Umbilical cord (tissue), 2 donors: ENCODE data around the gene RPS6KA2. TPM values are rescaled to one million over a fixed set of nuclear protein-coding genes. Genes with fewer than 3 reads are reported as not detected.

Experiments used
- DNase-seq: peaks from one replicate; pipeline ENCODE4 v3.0.0-alpha.2; 2015; ENCODE audit warnings: low spot score
- total RNA-seq: library from RNA; depleted of rRNA; stranded (reverse); fragments of >200 nt; gene quantifications from one replicate; pipeline ENCODE4 v1.2.3, GENCODE V29; 2014; ENCODE audit warnings: low replicate concordance; ENCODE audit not compliant: insufficient read depth

Gene RPS6KA2
- 10.1 TPM for total RNA-seq

DNA sequence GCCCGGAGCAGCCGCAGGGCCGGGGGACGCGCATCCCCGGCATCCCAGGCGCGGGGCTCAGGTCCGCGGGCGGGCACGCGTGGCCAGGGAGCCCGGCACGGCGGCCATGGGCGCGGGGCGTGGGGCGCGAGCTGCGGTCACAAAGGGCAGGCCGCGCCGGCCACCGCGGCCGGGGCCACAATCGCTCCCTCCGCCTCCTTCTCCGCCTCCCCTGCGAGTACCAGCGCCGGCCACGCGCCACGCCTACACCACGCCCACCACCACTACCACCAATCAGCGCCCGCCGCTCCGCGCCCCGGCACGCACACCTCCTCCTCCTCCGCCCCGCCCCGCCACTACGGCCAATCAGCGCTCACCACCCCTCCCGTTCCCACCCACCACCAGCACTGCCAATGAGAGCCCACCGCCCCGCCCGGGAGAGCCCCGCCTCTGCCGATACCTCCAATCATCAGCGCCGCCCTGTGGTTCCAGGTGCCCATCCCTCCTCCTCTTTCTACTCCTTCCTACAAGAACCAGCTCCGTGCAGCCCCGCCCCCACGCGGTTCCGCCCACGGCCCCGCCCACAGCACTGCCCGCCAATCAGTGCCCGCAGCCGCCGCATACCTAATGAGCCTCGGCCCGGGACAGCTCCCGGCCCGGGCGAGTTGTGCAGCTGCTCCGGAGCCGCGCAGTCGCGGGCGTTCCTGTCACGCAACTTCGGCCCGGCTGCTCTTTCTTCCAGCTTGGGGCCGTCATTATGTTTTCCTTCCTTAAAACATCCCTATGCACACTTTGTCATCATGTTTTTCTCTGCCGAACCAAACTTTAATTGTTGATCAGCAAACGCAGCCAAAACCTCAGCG lies at the start of gene RPS6KA2:
RPS6KA2 (minus strand) TSS at position 219 of the 842 bp plus-strand sequence. CDS start 232 bp downstream, outside the sequence.
- DNase-seq, result peak; percentile 100

DNA sequence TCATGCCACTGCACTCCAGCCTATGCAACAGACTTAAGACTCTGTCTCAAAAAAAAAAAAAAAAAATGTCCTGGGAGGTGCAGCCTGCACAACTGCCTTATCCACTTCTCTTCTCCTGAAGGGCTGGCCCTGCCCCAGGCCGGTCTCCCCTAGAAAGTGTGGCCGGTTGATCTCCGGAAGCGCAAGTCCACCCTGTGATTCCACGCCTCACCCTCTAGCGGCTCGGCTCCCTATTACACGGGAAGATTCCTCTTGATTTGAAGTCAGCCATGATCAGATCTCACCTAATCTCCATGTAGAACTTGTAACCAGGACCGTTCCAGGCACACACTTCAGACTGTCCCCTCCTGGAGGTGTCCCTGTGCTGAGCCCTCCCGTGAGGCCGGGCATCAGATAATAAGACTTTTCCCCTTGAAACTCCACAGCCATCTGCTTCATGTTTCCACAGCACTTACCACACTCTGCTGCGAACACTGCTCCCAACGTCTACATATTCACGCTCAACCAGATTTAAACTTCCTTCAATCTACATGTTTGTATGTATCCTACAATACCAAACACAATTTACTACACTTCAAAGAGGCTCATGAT lies 49.3 kb upstream of the RPS6KA2 start:
- DNase-seq, result no peak

DNA sequence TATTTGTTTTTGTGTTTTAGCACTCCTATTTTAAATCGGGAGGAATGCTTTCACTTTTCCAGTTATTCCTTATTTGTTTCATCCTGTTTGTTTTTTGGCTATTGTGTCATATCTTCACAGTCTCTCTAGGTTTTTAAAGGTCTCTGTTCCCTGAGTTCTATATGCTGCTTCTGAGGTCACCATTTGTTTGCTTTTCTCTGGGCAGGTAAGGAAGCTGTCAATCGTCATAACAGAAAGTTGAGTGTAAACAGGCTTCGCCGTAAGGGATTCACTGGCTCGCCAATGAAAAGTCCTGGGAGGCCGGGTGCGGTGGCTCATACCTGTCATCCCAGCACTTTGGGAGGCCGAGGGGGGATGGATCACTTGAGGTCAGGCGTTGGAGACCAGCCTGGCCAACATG lies 48.7 kb upstream of the RPS6KA2 start:
- no peak for DNase-seq

DNA sequence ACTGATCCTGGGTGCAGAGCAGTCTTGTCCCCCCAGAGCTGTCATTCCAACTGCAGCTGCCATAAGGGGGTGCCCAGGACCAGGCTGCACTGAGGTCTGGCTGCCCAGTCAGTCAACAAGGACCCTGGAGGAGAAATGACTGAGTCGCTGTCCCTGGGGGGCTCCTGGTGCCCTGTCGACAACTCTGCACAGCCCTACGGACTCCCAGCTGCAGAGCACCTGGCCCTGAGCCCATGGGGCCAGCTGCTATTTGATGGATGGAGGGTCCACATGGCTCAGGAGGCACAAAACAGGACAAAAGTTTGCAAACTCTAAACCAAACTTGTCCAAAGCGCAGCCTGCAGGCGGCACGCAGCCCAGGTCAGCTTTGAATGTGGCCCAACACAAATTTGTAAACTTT lies 46.3 kb upstream of the RPS6KA2 start:
- no peak for DNase-seq

DNA sequence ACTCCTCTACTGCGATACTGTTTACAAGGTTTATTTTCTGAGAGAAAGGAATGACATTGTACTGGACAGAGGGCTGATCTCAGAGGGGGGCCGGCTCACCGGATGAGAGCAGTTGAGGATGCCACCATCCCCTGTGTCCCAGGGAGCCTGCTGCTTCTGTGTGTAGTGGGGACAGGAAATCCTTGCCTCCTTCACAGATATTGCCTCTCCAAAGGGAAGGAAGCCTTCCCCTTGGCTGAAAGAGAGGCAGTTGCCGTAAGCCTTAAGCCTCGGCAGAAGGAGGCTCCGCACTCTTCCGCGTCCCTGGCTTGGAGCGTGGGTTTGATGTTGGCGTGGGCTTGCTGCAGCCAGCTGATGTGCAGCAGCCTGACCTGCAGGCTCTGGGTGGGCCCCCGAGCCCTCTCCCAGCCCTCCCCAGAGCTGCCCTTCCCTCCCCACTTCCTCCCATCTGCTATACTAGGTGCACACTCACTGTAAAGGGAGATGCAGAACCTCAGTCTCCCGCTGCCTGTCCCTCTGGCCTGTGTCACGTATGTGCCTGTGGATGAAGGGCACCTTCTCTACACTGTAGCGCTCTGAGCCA lies 45.7 kb upstream of the RPS6KA2 start:
- DNase-seq, result no peak

DNA sequence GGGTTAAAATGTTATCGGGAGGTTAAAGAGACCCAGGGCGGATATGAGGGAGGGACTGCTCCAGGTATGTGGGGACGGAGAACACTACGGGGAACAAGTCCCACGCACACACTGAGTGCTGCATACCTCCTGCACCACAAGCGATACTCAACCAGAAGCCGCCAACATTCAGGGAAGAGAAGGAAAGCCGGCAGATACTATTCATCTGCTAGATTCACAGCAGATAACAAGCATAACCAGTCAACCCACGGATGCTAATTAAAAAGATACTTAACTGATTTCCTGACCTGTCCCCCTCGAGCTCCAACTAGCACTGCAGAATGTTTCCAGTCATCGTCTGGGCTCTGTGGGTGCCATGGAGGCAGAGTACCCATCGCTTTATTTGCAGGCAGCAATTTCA lies 45.1 kb upstream of the RPS6KA2 start:
- DNase-seq, result no peak

DNA sequence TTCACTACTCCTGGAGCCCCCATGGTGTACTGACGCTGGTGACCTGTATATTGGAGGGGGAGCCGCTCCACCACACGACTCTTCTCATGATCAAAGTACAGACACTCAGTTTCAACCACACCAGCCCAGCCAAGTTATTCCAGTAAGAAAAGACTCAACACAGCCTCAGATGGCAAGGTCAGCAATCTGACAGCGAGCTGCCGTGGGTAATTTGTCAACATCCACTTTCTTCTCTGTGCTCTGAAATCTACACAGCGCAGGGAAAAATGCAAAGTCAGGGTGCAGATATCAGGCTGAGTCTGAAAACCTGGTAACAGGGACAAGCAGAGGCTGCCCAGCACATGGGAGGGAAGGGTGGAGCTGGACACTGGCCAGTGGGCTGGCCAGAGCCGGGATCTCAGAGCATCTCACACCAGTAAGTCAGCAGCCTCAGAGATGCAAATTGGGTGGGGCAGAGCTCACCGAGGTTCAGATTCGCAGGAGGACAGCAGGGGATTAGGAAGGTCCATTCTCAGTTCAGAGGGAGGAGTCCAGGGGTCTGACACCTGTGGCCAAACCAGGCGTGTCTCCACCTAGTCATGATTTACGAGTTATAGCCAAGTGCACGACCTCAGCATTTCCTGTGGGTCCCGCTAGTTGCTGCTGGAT lies 44.5 kb upstream of the RPS6KA2 start:
- peak; percentile 62 for DNase-seq

DNA sequence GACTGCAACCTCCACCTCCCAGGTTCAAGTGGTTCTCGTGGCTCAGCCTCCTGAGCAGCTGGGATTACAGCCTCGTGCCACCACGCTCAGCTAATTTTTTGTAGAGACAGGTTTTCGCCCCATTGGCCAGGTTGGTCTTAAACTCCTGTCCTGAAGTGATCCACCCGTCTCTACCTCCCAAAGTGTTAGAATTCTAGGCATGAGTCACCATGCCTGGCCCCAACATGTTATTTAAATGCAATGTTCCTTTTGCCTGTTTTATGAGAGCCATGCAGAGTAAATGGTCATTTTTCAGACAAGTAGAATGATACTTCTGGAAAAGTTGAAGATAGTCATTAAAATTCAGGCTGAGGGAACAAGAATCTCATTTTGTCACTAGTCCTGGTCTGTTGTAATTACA lies 43.8 kb upstream of the RPS6KA2 start:
- DNase-seq, result no peak

DNA sequence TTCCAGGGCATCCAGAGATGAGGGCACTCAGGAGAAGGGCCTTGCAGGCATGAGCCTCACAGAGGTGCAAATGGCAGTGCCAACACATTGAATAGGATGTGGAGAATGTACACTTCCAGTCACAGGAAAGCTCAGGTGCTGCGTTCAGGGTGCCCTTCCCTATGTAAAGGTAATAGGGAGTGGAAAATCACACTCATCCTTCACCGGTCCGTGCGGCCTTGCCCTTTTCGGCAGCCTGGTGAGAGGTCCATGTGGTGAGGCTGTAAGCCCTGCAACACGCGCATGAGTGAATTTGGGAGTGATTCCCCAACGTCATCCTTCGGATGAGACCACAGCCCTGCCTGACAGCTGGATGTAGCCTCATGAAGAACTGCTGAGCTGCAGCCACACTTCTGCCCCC lies 43.0 kb upstream of the RPS6KA2 start:
- no peak for DNase-seq

DNA sequence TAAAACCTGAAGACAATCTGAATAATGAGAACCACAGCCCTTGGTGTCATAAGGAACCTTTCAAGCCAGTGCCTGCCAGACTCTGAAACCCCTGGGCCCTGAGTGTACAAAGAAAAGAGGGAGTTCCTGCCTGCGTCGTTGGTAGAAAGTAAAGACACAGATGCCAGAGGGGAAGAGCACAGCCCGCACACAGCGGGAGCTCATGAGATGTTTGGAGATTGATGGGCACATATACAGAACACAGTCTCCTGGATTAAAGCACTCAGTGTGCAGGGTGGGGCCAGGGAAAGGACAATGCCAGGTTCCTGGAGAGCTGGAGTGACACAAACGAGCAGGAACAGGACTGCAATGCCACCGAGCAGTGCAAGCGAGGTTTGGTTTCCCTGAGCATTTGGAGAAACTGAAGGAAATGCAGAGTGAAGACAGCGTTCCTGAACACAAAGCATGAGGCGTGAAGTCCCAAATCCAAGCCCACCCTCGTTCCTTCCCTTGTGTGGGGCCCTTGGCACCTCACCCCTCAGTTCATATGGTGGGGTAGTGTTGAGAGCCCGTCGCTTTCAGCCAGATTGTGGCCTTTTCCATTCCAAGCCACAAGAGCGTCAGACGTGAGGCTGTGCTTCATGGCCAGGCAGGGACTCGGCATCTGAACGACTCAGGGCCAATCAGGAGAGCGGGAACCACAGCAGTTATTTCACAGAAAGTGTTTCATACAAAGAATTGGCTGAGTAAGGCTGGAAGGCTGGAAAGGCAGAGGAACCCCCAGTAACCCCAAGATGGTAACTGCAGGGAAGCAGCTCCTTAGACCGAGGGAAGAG lies 41.0 kb upstream of the RPS6KA2 start:
- DNase-seq, result no peak

DNA sequence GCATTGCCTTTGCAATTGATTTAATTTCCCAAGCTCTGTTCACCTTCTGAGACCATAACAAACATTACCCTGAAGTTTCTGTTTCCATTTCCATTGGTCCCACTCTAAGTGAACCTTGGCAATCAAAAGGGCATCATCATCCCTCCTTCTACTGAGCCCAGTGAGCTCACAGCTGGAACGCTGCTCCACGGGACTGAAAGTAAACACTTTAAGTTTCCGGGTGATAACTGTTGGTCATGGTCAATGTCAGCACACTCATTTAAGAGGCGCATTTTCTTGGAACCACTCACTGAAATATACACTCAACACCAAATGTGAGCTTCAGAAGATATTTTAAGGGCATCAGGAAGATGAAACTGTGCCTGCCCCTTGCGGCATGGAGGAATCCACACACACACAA lies 37.1 kb upstream of the RPS6KA2 start:
- no peak for DNase-seq

DNA sequence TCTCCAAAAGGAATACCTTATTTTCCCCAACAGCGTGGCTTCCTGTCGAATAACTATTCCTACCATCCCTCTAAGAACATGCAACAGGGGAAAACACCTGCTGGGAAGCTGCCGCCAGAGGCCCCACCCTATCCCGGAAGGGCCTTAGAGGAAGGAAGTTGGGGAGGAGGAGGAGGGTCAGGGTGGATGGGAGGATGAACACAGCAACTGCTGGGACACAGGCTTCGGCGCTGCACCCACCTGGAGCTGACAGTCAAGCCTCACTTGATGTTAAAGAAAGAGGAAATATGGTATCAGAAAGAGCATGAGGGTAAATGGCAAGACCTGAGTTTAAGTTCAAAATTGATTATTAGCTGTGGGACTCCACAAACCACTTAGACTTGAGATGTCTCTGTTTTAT lies 36.5 kb upstream of the RPS6KA2 start:
- DNase-seq, result no peak

DNA sequence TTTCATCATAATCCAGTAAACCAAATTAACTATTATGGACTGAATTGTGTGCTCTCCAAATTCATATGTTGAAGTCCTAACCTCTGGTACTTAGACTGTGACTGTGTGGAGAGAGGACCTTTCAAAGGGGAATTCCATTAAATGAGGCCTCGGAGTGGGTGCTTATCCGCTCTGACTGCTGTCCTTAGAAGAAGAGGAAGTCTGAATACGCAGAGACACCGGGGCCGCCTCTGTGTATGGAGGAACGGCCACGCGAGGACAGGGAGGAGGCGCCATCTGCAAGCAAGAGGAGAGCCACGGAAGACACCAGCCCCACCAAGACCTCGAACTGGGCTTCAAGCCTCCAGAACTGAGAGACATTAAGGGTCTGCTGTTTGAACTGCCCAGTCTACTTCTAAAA lies 35.6 kb upstream of the RPS6KA2 start:
- no peak for DNase-seq

DNA sequence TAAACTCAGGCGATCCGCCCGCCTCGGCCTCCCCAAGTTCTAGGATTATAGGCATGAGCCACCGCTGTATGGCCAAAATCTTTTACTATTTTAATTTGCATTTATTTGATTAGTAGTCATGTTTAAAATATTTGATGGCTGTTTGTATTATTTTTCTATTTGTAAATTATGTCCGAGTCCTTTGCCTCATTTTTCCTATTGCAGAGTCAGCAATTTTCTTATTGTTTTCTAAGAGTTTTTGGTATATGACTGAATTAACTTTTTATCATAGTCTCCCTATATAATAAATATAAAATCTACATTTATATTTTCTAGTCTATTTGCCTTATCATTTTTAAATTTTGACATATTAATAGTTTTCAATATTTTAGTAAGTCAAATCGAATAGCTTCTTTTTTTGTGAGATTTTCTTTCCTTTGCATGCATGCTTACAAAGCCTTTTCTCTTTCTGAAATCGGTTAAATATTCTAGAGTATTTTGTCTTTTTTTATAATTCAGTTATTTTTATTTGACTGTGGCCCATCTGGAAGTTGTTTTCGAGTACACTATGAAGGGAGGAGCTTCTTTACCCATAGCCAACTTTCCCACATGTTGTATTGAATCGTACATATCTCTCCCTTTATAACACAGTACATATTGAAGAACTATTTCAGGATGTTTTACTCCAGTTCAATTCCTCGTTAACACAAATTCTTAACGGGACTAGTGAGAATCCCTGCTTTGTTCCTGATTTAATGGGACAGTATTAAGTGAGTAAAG lies 34.5 kb upstream of the RPS6KA2 start:
- no peak for DNase-seq

DNA sequence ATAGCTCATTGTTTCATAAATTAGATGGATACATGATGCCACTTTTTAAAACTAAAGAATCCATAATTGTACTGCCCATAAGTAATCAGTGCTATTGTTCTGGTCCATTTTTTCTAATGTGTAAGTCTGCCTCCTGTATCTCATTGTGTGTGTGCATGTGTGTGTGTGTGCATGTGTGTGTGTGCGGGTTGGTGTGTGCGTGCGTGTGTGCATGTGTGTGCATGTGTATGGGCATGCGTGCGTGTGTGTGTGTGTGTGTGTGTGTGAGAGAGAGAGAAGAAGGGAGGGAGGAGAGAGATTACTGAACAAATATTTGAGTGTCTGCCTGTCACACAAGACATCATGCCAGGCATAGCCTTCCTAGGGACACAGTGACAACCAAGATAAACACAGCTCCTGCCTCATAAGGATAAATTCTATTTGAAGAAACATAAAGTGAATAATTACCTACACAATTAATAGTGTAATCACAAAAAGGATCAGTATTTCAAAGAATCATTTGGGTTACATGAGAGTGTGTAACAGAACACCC lies 33.2 kb upstream of the RPS6KA2 start:
- no peak for DNase-seq

DNA sequence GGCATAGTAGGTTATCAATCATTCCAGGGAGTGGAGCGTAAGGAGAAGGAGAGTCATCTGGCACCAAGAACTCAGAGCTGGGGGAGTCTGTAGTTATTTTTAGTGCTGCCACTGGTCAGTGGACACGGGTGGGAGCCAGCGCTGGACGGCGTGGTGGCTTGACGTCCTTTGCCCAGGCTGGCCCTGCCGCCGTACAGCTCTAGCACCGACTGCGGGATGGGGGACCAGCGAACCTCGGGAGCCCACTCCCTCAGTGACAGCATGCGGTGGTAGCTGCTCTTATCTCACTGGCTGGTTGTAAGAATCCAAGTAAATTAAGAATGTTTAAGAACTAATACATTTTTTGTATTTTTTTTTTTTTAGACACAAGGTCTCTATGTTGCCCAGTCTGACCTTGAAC lies 32.5 kb upstream of the RPS6KA2 start:
- DNase-seq, result no peak

DNA sequence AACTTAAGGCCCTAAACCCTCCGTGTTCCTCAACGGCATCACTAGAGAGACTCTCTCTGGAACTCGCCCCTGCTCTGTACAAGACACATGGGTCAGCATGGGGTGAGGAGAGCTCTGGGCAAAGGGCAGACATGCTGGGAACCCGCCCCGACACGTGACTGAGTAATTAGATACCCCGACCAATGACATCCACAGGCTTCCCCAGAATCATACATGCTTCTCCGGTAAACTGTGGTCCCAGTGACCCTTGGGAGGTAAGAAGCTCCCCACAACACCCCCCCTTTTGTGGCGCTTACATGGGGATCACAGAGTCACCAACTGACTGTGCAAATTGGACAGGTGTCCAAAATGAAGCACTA lies 31.7 kb upstream of the RPS6KA2 start:
- no peak for DNase-seq

DNA sequence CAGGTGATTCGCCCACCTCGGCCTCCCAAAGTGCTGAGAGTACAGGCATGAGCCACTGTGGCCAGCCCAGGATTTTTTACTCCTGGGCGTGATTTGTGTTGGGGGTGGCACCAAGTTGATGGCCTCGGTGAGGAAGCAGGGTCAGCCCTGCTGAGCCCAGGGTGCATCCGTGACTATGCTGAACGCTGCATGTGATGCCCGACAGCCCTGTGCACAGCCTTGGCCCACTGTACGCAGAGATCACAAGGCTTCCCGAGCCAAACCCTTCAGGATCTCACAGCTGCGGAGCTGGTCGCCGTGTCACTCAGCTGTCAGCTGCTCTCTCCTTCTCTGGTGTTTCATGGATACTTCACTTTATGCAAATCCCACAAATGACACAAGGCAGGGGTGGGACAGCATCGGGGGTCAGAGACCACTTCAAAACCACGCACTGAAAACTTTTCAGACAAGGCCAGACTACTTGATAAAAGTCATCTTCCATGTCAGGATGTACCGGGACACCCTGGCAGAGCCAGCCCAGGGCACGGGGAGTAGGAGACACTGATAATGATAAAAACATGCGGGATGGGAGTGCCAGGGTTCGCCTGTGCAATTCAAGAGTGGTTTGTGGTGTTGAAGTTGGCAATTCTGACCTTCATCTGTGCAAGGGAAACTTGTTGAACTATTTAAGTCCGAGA lies 31.2 kb upstream of the RPS6KA2 start:
- no peak for DNase-seq

DNA sequence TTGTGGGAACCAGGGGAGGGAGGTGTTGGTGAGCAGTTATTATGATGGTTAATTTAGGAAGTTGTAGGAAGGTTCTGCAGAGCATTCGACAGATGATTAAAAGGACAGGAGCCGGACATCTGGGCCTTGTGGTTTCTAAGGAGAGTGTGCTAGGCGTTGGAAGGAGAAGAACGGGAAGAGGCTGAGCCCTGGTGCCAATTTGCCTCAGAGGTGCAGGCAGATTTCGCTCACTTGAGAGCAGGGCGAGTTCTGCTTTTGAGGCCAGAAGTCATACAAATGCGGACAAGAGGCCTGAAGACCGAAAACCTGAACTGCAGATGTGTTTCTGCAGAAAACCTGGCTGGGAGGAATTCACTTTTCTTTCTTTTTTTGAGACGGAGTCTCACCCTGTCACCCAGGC lies 30.5 kb upstream of the RPS6KA2 start:
- no peak for DNase-seq
